ENCODE data around the gene SEC24C.
A peak's percentile ranks its signal among the peaks of the same experiment; 100 is the strongest.

Gene SEC24C

GRCh38 chr10:73808021-73808815 is 64.0 kb downstream of the SEC24C start:
- no peaks in the 10 kb centered on the region for H3K27me3 Mint-ChIP-seq (ENCODE audit: low read depth)
- TF ChIP-seq CTCF (IDR thresholded peaks at IDR 0.05; ENCODE audit: unreplicated experiment in 3 of 3): no peak
- H3K4me3 Mint-ChIP-seq: peak overlapping the region in 2 of 3 experiments; percentile 53 to 89
- H3K27ac Mint-ChIP-seq: no peak overlapping the region
- H3K36me3 Mint-ChIP-seq (ENCODE audit: low read depth): peaks cover 43% of the 10 kb centered on the region
- H3K9me3 Mint-ChIP-seq: no peaks in the 10 kb centered on the region
- H3K4me1 Mint-ChIP-seq: peaks cover 19% of the 10 kb centered on the region

GRCh38 chr10:73809061-73809818 is 65.1 kb downstream of the SEC24C start:
- Mint-ChIP-seq H3K36me3 (ENCODE audit: low read depth) (peaks cover 34% of the 10 kb centered on the region), H3K9me3 (no peaks in the 10 kb centered on the region), H3K27me3 (ENCODE audit: low read depth) (no peaks in the 10 kb centered on the region), H3K4me1 (peaks cover 19% of the 10 kb centered on the region), H3K4me3 (peak overlapping the region; percentile 74 to 92 (median 89)), H3K27ac (peak overlapping the region in 2 of 3 experiments; percentile 47 to 49)
- no peak for TF ChIP-seq CTCF (IDR thresholded peaks at IDR 0.05; ENCODE audit: unreplicated experiment in 3 of 3)

GRCh38 chr10:73810358-73810734 is 66.2 kb downstream of the SEC24C start:
- Mint-ChIP-seq H3K36me3 (ENCODE audit: low read depth) (peaks cover 34% of the 10 kb centered on the region), H3K4me1 (peaks cover 19% of the 10 kb centered on the region), H3K27ac (peak overlapping the region; percentile 55 to 80 (median 68)), H3K27me3 (ENCODE audit: low read depth) (no peaks in the 10 kb centered on the region), H3K4me3 (peak overlapping the region; percentile 83 to 92 (median 89)), H3K9me3 (no peaks in the 10 kb centered on the region)
- TF ChIP-seq CTCF (IDR thresholded peaks at IDR 0.05; ENCODE audit: unreplicated experiment in 3 of 3): no peak

- H3K4me3 Mint-ChIP-seq: peak overlapping the region; percentile 83 to 92 (median 89)
- no peaks in the 10 kb centered on the region for H3K27me3 Mint-ChIP-seq (ENCODE audit: low read depth)
- peaks cover 30% of the 10 kb centered on the region for H3K36me3 Mint-ChIP-seq (ENCODE audit: low read depth)
- peak overlapping the region; percentile 55 to 80 (median 68) for H3K27ac Mint-ChIP-seq
- no peak for TF ChIP-seq CTCF (IDR thresholded peaks at IDR 0.05; ENCODE audit: unreplicated experiment in 3 of 3)
- no peaks in the 10 kb centered on the region for H3K9me3 Mint-ChIP-seq
- peaks cover 19% of the 10 kb centered on the region for H3K4me1 Mint-ChIP-seq
Observed at GRCh38 chr10:73810735-73811465, 66.7 kb downstream of the SEC24C start.

GRCh38 chr10:73812657-73813056 is 68.5 kb downstream of the SEC24C start:
- no peaks in the 10 kb centered on the region for H3K9me3 Mint-ChIP-seq
- TF ChIP-seq CTCF (IDR thresholded peaks at IDR 0.05; ENCODE audit: unreplicated experiment in 3 of 3): no peak
- H3K36me3 Mint-ChIP-seq (ENCODE audit: low read depth): peaks cover 16% of the 10 kb centered on the region
- peaks cover 4% of the 10 kb centered on the region for H3K27me3 Mint-ChIP-seq (ENCODE audit: low read depth)
- H3K4me3 Mint-ChIP-seq: peak overlapping the region; percentile 74 to 86 (median 84)
- peak overlapping the region in 2 of 3 experiments; percentile 47 to 83 for H3K27ac Mint-ChIP-seq
- peaks cover 13% of the 10 kb centered on the region for H3K4me1 Mint-ChIP-seq

Data from nephron (organoid).